Peyer's patch (tissue), 4 donors: Measurements from ENCODE around the gene HOXC5.

Source experiments
- CTCF ChIP-seq, 6 experiments: fragments of 450-650 bp in 4 of 6; fragments of 200-600 bp in 2 of 6; sonication (generic) in 1 of 6; IDR thresholded peaks; one replicate each; pipeline ENCODE4 v1.5.1; 2017 to 2019; ENCODE audit warnings: antibody characterized with exemption in 6 of 6, mild to moderate bottlenecking in 3 of 6, moderate library complexity in 1 of 6
- POLR2A ChIP-seq, 2 donors: fragments of 450-650 bp; IDR thresholded peaks; one replicate each; pipeline ENCODE4 v1.5.1; 2017; ENCODE audit warnings: antibody characterized with exemption in 2 of 2, mild to moderate bottlenecking in 2 of 2, moderate library complexity in 2 of 2

DNA sequence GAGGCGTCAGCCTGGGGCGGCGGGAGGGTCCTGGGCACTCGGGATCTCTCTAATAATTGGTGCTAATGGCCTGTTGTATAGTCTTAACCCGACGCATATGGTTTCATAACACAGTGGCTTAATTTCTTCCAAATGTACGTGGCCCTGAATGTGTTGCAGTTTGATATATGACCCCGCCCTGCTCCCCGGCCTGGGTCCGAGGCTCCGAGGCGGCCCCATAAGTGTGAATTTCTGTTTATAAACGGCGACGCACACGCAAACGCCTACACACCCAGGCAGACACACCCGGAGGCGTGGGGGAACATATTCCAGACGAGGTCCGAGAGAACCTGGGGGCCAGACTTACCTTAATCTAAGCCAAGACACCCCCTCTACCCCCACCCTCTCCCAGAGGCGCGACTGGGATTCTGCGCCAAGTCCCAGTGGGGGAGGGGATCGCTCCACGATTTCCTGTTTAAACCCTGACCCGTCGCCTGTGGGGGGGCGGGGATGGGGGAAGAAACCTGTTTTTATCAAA lies 14.3 kb upstream of the HOXC5 start:
- no peak for TF ChIP-seq POLR2A (IDR thresholded peaks at IDR 0.05)
- no peak for TF ChIP-seq CTCF (IDR thresholded peaks at IDR 0.05)
